ENCODE results near the gene ZBTB20.

DNA sequence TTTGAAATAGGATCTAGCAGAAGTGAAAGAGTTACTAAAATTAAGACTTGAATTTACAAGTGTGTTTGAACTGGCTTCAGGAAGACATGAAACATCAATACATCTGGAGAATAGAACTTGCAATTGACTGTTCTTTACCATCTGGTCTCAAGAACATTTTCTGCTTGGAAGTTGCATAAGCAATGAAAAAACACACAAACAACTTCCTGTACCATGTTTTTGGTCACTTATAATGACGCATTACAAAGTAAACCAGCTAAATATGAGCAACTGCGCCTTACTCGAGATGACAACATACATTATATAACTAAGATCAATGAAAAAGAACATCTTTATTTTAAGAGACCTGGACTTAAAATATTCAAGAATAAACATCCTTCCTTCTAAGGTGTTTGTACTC lies 740.8 kb downstream of the ZBTB20 start:
- TF ChIP-seq POLR2A (IDR thresholded peaks at IDR 0.05) = no peak
- TF ChIP-seq, protein P1, sequence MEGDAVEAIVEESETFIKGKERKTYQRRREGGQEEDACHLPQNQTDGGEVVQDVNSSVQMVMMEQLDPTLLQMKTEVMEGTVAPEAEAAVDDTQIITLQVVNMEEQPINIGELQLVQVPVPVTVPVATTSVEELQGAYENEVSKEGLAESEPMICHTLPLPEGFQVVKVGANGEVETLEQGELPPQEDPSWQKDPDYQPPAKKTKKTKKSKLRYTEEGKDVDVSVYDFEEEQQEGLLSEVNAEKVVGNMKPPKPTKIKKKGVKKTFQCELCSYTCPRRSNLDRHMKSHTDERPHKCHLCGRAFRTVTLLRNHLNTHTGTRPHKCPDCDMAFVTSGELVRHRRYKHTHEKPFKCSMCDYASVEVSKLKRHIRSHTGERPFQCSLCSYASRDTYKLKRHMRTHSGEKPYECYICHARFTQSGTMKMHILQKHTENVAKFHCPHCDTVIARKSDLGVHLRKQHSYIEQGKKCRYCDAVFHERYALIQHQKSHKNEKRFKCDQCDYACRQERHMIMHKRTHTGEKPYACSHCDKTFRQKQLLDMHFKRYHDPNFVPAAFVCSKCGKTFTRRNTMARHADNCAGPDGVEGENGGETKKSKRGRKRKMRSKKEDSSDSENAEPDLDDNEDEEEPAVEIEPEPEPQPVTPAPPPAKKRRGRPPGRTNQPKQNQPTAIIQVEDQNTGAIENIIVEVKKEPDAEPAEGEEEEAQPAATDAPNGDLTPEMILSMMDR (IDR thresholded peaks at IDR 0.05) = no peak

Measured in right lobe of liver (tissue), 4 donors.